Measurements from ENCODE around the gene ZNF697.

- TF ChIP-seq CTCF (conservative IDR thresholded peaks at IDR 0.05; ENCODE audit: low read depth, low read length): no peak
- TF ChIP-seq POLR2A (IDR thresholded peaks at IDR 0.05; ENCODE audit: low read depth, low read length): no peak
- TF ChIP-seq MAZ (IDR thresholded peaks at IDR 0.05; ENCODE audit: borderline replicate concordance, low read depth, low read length): no peak
- no peak for TF ChIP-seq CHD1 (IDR thresholded peaks at IDR 0.05; ENCODE audit: low read depth, low read length)
- TF ChIP-seq MXI1 (IDR thresholded peaks at IDR 0.05; ENCODE audit: borderline replicate concordance, low read depth, low read length): no peak
- TF ChIP-seq RAD21 (IDR thresholded peaks at IDR 0.05; ENCODE audit: low read length): no peak
- no peak for TF ChIP-seq USF2 (IDR thresholded peaks at IDR 0.05; ENCODE audit: low read depth, low read length)
- TF ChIP-seq BHLHE40 (IDR thresholded peaks at IDR 0.05; ENCODE audit: low read depth, low read length): no peak
- TF ChIP-seq SMC3 (IDR thresholded peaks at IDR 0.05; ENCODE audit: low read depth, low read length): no peak
- TF ChIP-seq NFE2L2 (IDR thresholded peaks at IDR 0.05; ENCODE audit: low read depth, low read length): no peak
- TF ChIP-seq RCOR1 (IDR thresholded peaks at IDR 0.05; ENCODE audit: insufficient replicate concordance, low read length): no peak
- no peak for TF ChIP-seq ELK1 (IDR thresholded peaks at IDR 0.05; ENCODE audit: borderline replicate concordance, low read depth, low read length)
Measured at GRCh38 chr1:119653135-119653838, 5.2 kb upstream of the ZNF697 start.

All from IMR-90 (cell line).